Ecto neural progenitor cell (in vitro differentiated cells): ENCODE measurements around the gene SP100.

Source experiments
- DNase-seq: peaks from one replicate; pipeline ENCODE4 v3.0.0-alpha.2; 2018; ENCODE audit warnings: low spot score

SP100 gene

DNA sequence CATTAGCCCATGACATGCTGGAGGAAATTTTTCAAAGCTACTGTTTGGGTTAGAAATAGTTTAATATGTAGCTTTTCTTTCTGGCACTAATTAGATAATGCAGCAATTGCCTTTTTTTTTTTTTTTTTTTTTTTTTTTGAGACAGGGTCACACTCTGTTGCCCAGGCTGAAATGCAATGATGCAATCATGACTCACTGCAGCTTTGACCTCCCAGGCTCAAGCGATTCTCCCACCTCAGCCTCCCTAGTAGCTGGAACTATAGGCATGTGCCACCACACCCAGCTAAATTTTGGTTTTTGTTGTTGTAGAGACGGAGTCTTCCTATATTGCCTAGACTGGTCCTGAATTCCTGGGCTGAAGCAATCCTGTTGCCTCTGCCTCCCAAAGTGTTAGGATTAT is 136.2 kb downstream of the SP100 start:
- no peak for DNase-seq

GRCh38 chr2:230557065-230557464 is 141.1 kb downstream of the SP100 start:
- DNase-seq, result no peak

GRCh38 chr2:230564805-230565779 is 149.1 kb downstream of the SP100 start:
- no peak for DNase-seq

GRCh38 chr2:230569298-230569697 is 153.3 kb downstream of the SP100 start:
- no peak for DNase-seq

- DNase-seq, result no peak
Observed at GRCh38 chr2:230570987-230571386, 155.0 kb downstream of the SP100 start.

DNA sequence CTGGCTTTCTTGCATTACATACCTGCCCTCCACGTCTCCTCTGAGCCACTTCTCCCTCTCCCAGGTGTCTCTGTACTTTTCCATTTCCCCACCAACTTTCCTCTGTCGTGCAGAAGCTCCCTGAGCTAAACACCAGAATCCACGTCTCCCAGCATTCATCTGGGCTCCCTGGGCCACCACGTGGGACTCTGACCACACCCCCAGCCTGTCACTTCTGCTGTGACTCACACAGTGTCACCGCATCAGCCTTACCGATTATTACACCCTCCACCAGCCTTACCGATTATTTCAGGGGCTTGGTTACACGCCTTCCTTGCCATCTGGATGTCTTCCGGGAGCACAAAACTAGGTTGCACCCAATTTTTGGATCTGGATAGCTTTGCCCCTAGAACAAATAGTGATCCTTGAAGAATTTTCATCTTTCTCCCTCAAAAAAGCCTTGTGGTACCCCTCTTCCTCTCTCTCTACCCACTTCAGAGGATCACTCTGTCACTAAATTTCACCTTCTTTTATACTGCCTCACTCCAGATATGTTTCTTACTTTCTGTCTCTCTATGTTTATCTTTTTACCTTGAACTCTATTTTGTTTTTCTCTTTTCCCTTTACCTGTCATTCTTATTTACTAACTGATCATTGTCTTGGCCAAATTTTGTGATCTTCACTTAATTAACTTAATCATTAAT is 159.8 kb downstream of the SP100 start:
- no peak for DNase-seq

- DNase-seq, result no peak
Observed at GRCh38 chr2:230577114-230577513, 161.1 kb downstream of the SP100 start.

- no peak for DNase-seq
Observed at GRCh38 chr2:230578106-230578505, 162.1 kb downstream of the SP100 start.

DNA sequence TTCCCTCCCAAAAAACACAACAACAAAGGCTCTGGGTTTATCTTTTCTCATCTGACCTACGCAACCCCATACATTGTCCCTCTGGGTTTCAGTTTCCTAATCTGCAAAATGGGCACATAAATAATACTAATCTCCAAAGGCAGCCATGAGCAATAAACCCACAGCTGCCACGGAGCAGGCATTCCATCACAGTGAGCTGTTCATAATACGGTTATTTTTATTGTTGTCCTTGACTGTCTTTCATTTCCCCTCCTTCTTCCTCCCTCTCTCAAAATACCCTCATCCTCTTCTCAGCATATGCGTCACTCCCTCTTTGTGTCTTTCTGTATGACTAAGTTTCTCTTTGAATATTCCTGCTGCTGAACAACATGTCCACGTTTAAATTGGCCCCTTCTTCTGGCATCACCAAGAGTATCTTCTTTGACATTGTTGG is 166.9 kb downstream of the SP100 start:
- DNase-seq, result no peak

DNA sequence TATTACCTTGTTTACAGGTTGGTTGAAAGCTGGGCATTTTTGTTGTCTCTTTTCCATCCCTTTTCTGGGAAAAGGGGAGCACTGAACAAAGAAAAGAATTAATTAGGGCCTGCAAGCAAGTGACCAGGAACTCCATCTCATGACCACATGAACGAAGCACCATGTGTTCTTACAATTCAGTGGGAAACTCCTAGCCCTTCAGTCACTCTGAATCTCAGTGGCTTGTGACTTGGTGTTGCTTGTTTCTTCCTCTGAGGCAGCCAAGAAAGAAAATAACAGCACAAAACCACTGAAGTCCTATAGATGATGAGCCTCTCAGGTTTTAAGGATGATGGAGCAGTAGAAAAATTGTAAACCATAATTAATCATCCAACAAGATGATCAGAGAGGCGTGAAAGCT is 167.6 kb downstream of the SP100 start:
- no peak for DNase-seq

DNA sequence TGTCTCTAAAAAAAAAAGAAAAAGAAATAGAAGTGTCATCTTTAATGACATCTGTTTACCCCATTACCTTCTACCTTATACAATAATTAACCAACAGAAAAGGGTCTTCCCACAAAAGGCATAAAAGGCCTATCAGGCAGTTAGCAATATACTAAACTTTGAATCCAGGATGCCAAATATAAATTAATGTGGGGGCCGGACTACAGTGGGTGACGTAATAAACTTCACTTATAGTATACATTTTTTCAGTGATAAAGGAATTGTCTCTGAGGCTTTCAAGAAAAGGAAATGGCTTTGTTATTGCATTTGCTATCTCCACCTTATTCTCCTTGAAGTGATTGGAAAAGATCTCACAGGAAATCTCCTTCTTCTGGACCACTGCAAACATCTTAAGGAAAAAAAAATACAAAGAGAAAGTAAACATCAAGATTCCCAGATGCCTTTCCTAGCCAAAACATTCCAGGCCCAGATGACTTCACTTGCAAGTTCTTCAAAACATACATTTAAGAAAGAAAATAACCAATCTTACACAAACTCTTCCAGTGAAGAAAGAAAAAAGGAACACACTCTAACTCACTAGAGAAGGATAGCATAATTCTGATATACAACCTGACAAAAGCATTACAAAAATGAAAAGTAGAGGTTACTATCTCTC is 170.5 kb downstream of the SP100 start:
- DNase-seq, result no peak

- DNase-seq, result no peak
Observed at GRCh38 chr2:230589025-230589424, 173.0 kb downstream of the SP100 start.

DNA sequence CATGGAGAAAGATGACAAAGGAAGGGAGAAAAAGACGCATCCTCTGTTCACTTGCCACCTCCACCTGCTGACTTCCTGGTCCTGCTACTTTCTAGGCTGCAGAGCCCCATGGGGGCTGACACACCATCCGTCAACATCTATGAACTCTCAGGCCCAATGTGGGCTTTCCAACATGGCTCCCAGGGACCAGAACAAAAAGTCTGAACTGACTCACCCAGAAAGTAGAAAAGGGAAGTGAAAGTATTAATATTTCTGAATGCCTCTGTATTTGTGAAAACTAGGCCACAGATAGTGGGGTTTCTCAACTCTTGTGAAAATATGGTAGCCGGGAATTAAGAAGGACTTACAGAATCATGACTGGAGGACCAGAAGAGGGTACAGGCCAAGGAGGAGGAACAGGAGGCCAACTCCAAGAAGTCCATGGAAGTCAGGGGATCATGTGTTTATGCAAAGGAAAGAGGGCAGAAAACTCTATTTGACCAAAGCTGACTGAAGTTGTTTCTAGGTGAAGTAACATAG is 173.6 kb downstream of the SP100 start:
- no peak for DNase-seq

GRCh38 chr2:230590333-230590732 is 174.3 kb downstream of the SP100 start:
- no peak for DNase-seq

DNA sequence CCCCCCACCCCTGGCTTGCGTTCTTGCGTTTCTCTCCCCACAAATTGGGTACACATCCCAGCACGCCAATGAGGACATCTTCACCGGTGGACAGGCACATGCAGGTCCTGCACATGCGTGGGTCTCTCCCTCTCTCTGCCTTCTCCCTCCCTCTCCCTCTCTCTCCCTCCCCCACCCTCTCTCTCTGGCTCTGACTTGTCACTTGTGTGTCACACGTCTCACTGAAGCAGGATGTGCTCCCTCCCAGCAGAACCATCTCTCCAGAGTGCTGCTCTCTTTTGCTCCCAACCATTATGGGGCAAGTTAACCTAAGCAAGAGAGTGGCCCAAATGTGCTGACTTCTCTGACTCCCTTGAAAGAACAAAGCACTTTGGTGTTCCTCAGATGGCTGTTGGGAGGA is 175.8 kb downstream of the SP100 start:
- DNase-seq, result no peak

DNA sequence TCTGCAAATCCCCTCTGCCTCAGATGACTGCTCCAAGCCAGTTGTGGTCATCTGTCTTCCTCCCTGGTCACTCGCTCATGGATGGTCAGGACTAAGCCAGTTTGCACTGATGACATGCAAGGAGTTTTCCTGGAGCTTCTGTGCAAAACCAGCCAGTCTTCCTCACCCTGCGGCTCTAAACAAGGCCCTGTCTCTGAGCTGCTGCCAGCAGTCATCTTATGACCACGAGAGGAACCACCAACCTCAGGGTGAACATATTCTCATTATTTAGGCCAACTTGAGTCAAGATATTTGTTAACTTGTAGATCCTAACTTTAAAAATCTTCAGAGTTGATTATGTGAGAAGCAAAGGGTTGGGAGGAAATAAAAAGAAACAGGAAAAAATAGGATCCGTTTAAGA is 176.8 kb downstream of the SP100 start:
- no peak for DNase-seq
